GM21390 (cell line): ENCODE measurements around the gene PLA2G4F.

Source experiments
- ATAC-seq: cut with Tn5 transposase; IDR thresholded peaks from one replicate; pipeline ENCODE4 v1.9.1; 2021; ENCODE audit not compliant: unreplicated experiment

The PLA2G4F gene

GRCh38 chr15:42156243-42156922, at the start of gene PLA2G4F:
Gene PLA2G4F (minus strand): TSS chr15:42156636. CDS start chr15:42156549, 87 bp downstream.
- no peak for ATAC-seq

- ATAC-seq = no peak
Measured at GRCh38 chr15:42203891-42204290, 47.5 kb upstream of the PLA2G4F start.

GRCh38 chr15:42202653-42203052, 46.2 kb upstream of the PLA2G4F start:
- ATAC-seq = no peak

GRCh38 chr15:42201801-42202200, 45.4 kb upstream of the PLA2G4F start:
- ATAC-seq = no peak

GRCh38 chr15:42199126-42199525, 42.7 kb upstream of the PLA2G4F start:
- ATAC-seq = no peak

- ATAC-seq = no peak
Measured at GRCh38 chr15:42198516-42198915, 42.1 kb upstream of the PLA2G4F start.

GRCh38 chr15:42194513-42194912, 38.1 kb upstream of the PLA2G4F start:
- no peak for ATAC-seq

GRCh38 chr15:42193383-42193782, 36.9 kb upstream of the PLA2G4F start:
- ATAC-seq = no peak

- no peak for ATAC-seq
Measured at GRCh38 chr15:42191610-42192346, 35.3 kb upstream of the PLA2G4F start.

- ATAC-seq = no peak
Measured at GRCh38 chr15:42190370-42190769, 33.9 kb upstream of the PLA2G4F start.

- no peak for ATAC-seq
Measured at GRCh38 chr15:42185801-42186200, 29.4 kb upstream of the PLA2G4F start.

GRCh38 chr15:42184736-42185135, 28.3 kb upstream of the PLA2G4F start:
- no peak for ATAC-seq

GRCh38 chr15:42184296-42184695, 27.9 kb upstream of the PLA2G4F start:
- no peak for ATAC-seq

- ATAC-seq = no peak
Measured at GRCh38 chr15:42182961-42183360, 26.5 kb upstream of the PLA2G4F start.

- ATAC-seq = no peak
Measured at GRCh38 chr15:42182328-42182886, 26.0 kb upstream of the PLA2G4F start.

- ATAC-seq = no peak
Measured at GRCh38 chr15:42178056-42178455, 21.6 kb upstream of the PLA2G4F start.

- no peak for ATAC-seq
Measured at GRCh38 chr15:42175671-42176070, 19.2 kb upstream of the PLA2G4F start.

GRCh38 chr15:42172475-42172874, 16.0 kb upstream of the PLA2G4F start:
- ATAC-seq = no peak

GRCh38 chr15:42171795-42172194, 15.4 kb upstream of the PLA2G4F start:
- no peak for ATAC-seq

GRCh38 chr15:42171122-42171521, 14.7 kb upstream of the PLA2G4F start:
- no peak for ATAC-seq

- ATAC-seq = no peak
Measured at GRCh38 chr15:42166225-42166940, 9.9 kb upstream of the PLA2G4F start.

GRCh38 chr15:42165106-42165505, 8.7 kb upstream of the PLA2G4F start:
- ATAC-seq = no peak
